ENCODE measurements around the gene GMEB2.

Gene GMEB2

GRCh38 chr20:63542031-63542559 lies 84.8 kb downstream of the GMEB2 start:
- DNase-seq, result no peak

- no peak for DNase-seq
Observed at GRCh38 chr20:63541371-63541770, 85.5 kb downstream of the GMEB2 start.

- no peak for DNase-seq
Observed at GRCh38 chr20:63540417-63541186, 86.3 kb downstream of the GMEB2 start.

- no peak for DNase-seq
Observed at GRCh38 chr20:63539441-63540370, 87.2 kb downstream of the GMEB2 start.

GRCh38 chr20:63539092-63539430 lies 87.8 kb downstream of the GMEB2 start:
- DNase-seq, result no peak

GRCh38 chr20:63538204-63539091 lies 88.5 kb downstream of the GMEB2 start:
- DNase-seq, result no peak
